ENCODE results near the gene COA7.

COA7 gene

DNA sequence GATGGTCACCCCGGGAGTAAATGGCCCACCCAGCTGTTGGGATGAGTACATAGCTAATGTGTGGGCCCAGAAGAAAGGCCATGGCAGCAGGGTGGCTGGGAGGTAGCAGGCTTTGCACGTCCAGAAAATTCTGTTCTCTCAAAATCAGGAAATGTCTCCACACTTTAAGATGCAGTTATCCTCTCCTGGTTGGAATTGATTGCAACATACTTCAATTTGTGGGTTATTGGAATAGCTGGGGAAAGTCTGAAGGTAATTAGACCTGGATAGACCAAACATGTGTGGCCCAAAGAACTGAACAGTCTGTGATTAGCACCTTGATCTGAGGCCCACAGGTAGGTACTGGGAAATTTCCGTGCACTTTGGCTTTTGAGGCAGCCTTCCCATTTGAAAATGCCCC, 30.2 kb downstream of the COA7 start:
- no peak overlapping the region for H3K4me3 ChIP-seq (ENCODE audit: low read length)
- no peaks in the 10 kb centered on the region for H3K27me3 ChIP-seq (replicated peaks; ENCODE audit: insufficient read depth, low read length)
- H3K9me2 ChIP-seq (replicated peaks; ENCODE audit: insufficient read depth, low read length), result no peaks in the 10 kb centered on the region
- no peak overlapping the region for H3K4me2 ChIP-seq (ENCODE audit: low read depth, low read length)
- no peaks in the 10 kb centered on the region for H3K9me3 ChIP-seq (replicated peaks; ENCODE audit: insufficient read depth, low read length)
- no peaks in the 10 kb centered on the region for H4K20me1 ChIP-seq (ENCODE audit: insufficient read depth, low read length)
- no peaks in the 10 kb centered on the region for H3K79me2 ChIP-seq (ENCODE audit: low read length)
- no peak for DNase-seq
- H3K4me1 ChIP-seq (ENCODE audit: low read length), result no peaks in the 10 kb centered on the region
- no peak overlapping the region for H3K9ac ChIP-seq (ENCODE audit: low read length)
- no peak for TF ChIP-seq EZH2phosphoT487 (IDR thresholded peaks at IDR 0.05; ENCODE audit: low read length)
- TF ChIP-seq EZH2 (optimal IDR thresholded peaks at IDR 0.05; ENCODE audit: low read depth, low read length), result no peak
- TF ChIP-seq, protein P1, sequence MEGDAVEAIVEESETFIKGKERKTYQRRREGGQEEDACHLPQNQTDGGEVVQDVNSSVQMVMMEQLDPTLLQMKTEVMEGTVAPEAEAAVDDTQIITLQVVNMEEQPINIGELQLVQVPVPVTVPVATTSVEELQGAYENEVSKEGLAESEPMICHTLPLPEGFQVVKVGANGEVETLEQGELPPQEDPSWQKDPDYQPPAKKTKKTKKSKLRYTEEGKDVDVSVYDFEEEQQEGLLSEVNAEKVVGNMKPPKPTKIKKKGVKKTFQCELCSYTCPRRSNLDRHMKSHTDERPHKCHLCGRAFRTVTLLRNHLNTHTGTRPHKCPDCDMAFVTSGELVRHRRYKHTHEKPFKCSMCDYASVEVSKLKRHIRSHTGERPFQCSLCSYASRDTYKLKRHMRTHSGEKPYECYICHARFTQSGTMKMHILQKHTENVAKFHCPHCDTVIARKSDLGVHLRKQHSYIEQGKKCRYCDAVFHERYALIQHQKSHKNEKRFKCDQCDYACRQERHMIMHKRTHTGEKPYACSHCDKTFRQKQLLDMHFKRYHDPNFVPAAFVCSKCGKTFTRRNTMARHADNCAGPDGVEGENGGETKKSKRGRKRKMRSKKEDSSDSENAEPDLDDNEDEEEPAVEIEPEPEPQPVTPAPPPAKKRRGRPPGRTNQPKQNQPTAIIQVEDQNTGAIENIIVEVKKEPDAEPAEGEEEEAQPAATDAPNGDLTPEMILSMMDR (IDR thresholded peaks at IDR 0.05; ENCODE audit: low read length), result no peak
- H2AFZ ChIP-seq (ENCODE audit: low read length), result no peak overlapping the region
- H3K27ac ChIP-seq (ENCODE audit: low read length), result no peak overlapping the region
- no peaks in the 10 kb centered on the region for H3K36me3 ChIP-seq (replicated peaks; ENCODE audit: insufficient read depth, low read length)
- no peaks in the 10 kb centered on the region for H3F3A ChIP-seq (ENCODE audit: insufficient read depth, low read length)

DNA sequence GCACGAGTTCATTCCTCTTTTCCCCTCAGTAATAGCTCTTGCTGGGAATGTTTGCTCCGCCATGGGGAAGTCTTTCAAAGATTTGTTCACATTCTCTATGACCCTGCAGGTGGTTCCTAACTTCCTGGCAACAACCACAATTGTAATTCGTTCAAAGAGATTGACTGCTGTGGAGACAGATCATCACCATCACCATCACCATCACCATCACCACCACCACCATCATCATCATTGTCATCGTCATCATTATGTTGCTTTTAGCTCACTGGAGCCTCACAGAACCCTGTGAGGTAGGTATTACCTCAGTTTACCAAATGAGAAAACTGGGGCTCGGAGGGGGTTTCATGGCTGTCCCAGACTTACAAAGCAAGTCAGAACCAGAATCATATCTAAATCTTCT, 30.9 kb downstream of the COA7 start:
- TF ChIP-seq EZH2phosphoT487 (IDR thresholded peaks at IDR 0.05; ENCODE audit: low read length) (no peak), EZH2 (optimal IDR thresholded peaks at IDR 0.05; ENCODE audit: low read depth, low read length) (no peak)
- TF ChIP-seq, protein P1 (IDR thresholded peaks at IDR 0.05; ENCODE audit: low read length), result no peak
- Histone ChIP-seq H4K20me1 (ENCODE audit: insufficient read depth, low read length) (no peaks in the 10 kb centered on the region), H3K9me2 (replicated peaks; ENCODE audit: insufficient read depth, low read length) (no peaks in the 10 kb centered on the region), H3K4me1 (ENCODE audit: low read length) (no peaks in the 10 kb centered on the region), H3K4me2 (ENCODE audit: low read depth, low read length) (no peak overlapping the region), H3K79me2 (ENCODE audit: low read length) (no peaks in the 10 kb centered on the region), H3K27ac (ENCODE audit: low read length) (no peak overlapping the region), H3K9ac (ENCODE audit: low read length) (no peak overlapping the region), H3K27me3 (replicated peaks; ENCODE audit: insufficient read depth, low read length) (no peaks in the 10 kb centered on the region), H3K4me3 (ENCODE audit: low read length) (no peak overlapping the region), H3F3A (ENCODE audit: insufficient read depth, low read length) (no peaks in the 10 kb centered on the region), H3K9me3 (replicated peaks; ENCODE audit: insufficient read depth, low read length) (no peaks in the 10 kb centered on the region), H3K36me3 (replicated peaks; ENCODE audit: insufficient read depth, low read length) (no peaks in the 10 kb centered on the region), H2AFZ (ENCODE audit: low read length) (no peak overlapping the region)
- no peak for DNase-seq

DNA sequence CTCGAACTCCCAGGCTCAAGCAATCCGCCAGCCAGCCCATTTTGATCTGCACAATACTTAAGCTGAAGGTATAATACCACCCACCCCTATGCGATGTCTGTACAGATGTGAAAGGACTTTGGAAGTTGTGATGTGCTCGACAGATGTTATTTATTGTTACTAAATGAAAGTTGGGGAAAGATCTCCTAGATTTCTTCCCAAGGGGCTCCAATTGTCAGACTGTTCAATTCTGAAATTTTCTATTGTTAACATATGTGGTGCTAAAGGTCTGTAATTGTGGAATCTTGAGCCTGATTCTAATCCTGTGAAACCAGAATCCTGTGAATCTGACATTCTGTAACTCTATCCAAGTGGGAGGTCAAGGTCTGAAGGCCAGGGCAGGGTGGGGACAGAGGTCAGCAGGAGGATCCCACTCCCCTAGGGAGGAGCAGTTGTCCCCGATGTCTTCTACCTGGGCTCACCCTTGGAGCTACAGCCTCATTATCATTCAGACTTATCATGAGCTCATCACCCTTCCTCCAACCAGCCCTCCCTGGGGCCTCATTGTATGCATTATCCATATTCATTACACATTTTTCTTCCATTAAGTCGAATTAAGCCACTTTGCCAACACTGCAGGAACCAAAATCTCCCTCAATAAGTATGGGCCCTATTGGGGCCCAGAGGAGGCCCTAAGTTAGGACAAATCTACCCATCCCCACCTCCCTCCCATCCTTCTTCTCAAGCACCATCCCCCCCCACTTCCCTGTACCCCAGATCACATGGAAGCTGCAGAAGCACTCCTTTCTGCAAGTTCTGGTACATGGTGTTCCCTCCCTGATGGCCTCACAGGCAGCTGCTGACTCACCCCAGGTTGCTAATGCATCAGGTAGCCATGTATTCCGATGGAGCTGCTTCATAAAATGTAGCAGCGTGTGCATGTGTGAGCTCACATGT, 32.9 kb downstream of the COA7 start:
- Histone ChIP-seq H3K27ac (ENCODE audit: low read length) (no peak overlapping the region), H3K4me2 (ENCODE audit: low read depth, low read length) (no peak overlapping the region), H3K36me3 (replicated peaks; ENCODE audit: insufficient read depth, low read length) (no peaks in the 10 kb centered on the region), H3K27me3 (replicated peaks; ENCODE audit: insufficient read depth, low read length) (no peaks in the 10 kb centered on the region), H3K9me3 (replicated peaks; ENCODE audit: insufficient read depth, low read length) (no peaks in the 10 kb centered on the region), H3K4me3 (ENCODE audit: low read length) (no peak overlapping the region), H3K79me2 (ENCODE audit: low read length) (no peaks in the 10 kb centered on the region), H3F3A (ENCODE audit: insufficient read depth, low read length) (no peaks in the 10 kb centered on the region), H4K20me1 (ENCODE audit: insufficient read depth, low read length) (no peaks in the 10 kb centered on the region), H3K4me1 (ENCODE audit: low read length) (no peaks in the 10 kb centered on the region), H3K9ac (ENCODE audit: low read length) (no peak overlapping the region), H3K9me2 (replicated peaks; ENCODE audit: insufficient read depth, low read length) (no peaks in the 10 kb centered on the region), H2AFZ (ENCODE audit: low read length) (no peak overlapping the region)
- DNase-seq, result no peak
- TF ChIP-seq EZH2phosphoT487 (IDR thresholded peaks at IDR 0.05; ENCODE audit: low read length), result no peak
- no peak for TF ChIP-seq EZH2 (optimal IDR thresholded peaks at IDR 0.05; ENCODE audit: low read depth, low read length)
- TF ChIP-seq, protein P1 (IDR thresholded peaks at IDR 0.05; ENCODE audit: low read length), result no peak

Data from MM.1S (cell line).